Measurements from ENCODE around the gene PACSIN2.

DNA sequence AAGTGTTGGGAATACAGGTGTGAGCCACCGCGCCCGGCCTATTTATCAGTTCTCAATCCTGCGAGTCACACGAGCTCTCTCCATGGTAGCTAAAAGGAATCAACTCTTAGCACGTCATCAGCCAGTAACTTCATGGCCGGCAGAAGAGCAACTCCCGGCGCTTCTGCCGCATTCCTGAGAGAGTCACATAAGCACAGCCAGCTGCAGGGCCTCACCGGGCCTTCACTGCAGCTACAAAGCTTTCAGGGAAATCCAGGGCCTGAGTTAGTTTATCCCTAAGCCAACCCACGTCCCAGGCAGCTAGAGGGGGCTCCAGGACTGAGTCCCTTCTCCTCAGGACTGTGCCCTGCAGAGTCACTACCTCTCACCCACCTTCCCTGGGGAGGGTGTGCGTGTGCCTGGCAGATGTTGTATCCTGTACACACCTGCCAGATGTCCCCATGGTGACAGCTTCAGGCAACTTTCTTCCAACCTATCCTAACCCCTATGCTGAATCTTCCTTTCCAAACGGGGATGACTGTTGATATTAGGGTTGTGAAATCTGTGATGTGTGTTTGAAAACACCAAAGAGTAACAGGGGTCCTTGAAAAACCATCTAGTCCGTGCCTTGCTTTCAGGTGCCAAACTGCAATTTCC is 112.0 kb downstream of the PACSIN2 start:
- TF ChIP-seq CTCF (IDR thresholded peaks at IDR 0.05; ENCODE audit: borderline replicate concordance, extremely low read depth, low read length, poor library complexity, severe bottlenecking): no peak
- TF ChIP-seq EZH2 (IDR thresholded peaks at IDR 0.05; ENCODE audit: borderline replicate concordance, low read depth, low read length, severe bottlenecking): no peak
